HFFc6 (cell line): ENCODE data around the gene STK33. TPM values are rescaled to one million over a fixed set of nuclear protein-coding genes. Genes with fewer than 3 reads are reported as not detected.

Experiments
- DNase-seq: peaks from one replicate; pipeline ENCODE4 v3.0.0-alpha.2; 2018
- H3K27ac Mint-ChIP-seq: 2 replicates; pipeline ENCODE4 v1.8.0; 2020; ENCODE audit warnings: mild to moderate bottlenecking, mixed read lengths
- H3K27me3 Mint-ChIP-seq: 2 replicates; pipeline ENCODE4 v1.8.0; 2021; ENCODE audit warnings: mild to moderate bottlenecking, moderate library complexity, mixed read lengths; ENCODE audit not compliant: insufficient read depth
- H3K36me3 Mint-ChIP-seq: 2 replicates; pipeline ENCODE4 v1.8.0; 2021; ENCODE audit warnings: low read depth, mixed read lengths
- H3K4me1 Mint-ChIP-seq: 2 replicates; pipeline ENCODE4 v1.8.0; 2020; ENCODE audit warnings: low read depth, mixed read lengths
- H3K4me3 Mint-ChIP-seq: 2 replicates; pipeline ENCODE4 v1.8.0; 2020; ENCODE audit warnings: mild to moderate bottlenecking, moderate library complexity, mixed read lengths
- H3K9me3 Mint-ChIP-seq: 2 replicates; pipeline ENCODE4 v1.8.0; 2020; ENCODE audit warnings: mild to moderate bottlenecking, mixed read lengths
- CTCF ChIP-seq: fragments of 200-600 bp; sonication (generic); IDR thresholded peaks from 2 replicates; pipeline ENCODE4 v1.5.0; 2021; ENCODE audit warnings: antibody characterized with exemption, mild to moderate bottlenecking
- total RNA-seq, 6 experiments: library from RNA; stranded (reverse); fragmentation: NEBNext Ultra II Directional; extraction: Animal tissue kit (Norgen Biotek cat#: 25700); gene quantifications; 2 replicates in 1 of 6; 3 replicates in 5 of 6; pipeline ENCODE4 v1.2.3, GENCODE V29; 2021

STK33 gene
- total RNA-seq, 6 experiments from 2014 or later = 0.73 to 4.0 (median 3.8) TPM; not detected in 1

- no peaks in the 10 kb centered on the region for H3K36me3 Mint-ChIP-seq
- DNase-seq = no peak
- no peak overlapping the region for H3K4me3 Mint-ChIP-seq
- no peaks in the 10 kb centered on the region for H3K9me3 Mint-ChIP-seq
- H3K27me3 Mint-ChIP-seq = peaks cover 10% of the 10 kb centered on the region; the same call in 1 of the 2 replicates
- TF ChIP-seq CTCF = no peak
- H3K4me1 Mint-ChIP-seq = no peaks in the 10 kb centered on the region
- no peak overlapping the region for H3K27ac Mint-ChIP-seq
Observed at GRCh38 chr11:8531312-8531711, 62.7 kb downstream of the STK33 start.

GRCh38 chr11:8527939-8528338 lies 66.1 kb downstream of the STK33 start:
- Mint-ChIP-seq H3K4me1 (no peaks in the 10 kb centered on the region), H3K4me3 (no peak overlapping the region)

GRCh38 chr11:8523396-8523795 lies 70.6 kb downstream of the STK33 start:
- H3K4me1 Mint-ChIP-seq = no peaks in the 10 kb centered on the region
- H3K27ac Mint-ChIP-seq = no peak overlapping the region
- TF ChIP-seq CTCF = no peak
- 0 out of 2 replicates have a peak, but pooled peaks cover 5% of the 10 kb centered on the region for H3K36me3 Mint-ChIP-seq
- no peak overlapping the region for H3K4me3 Mint-ChIP-seq
- DNase-seq = no peak
- 0 out of 2 replicates have a peak, but pooled peaks cover 2% of the 10 kb centered on the region for H3K27me3 Mint-ChIP-seq
- H3K9me3 Mint-ChIP-seq = peaks cover 12% of the 10 kb centered on the region

More at GRCh38 chr11:8527939-8528338, 66.1 kb downstream of the STK33 start:
- DNase-seq = no peak
- Mint-ChIP-seq H3K36me3 (no peaks in the 10 kb centered on the region), H3K27me3 (peaks cover 8% of the 10 kb centered on the region; the same call in 1 of the 2 replicates), H3K9me3 (no peaks in the 10 kb centered on the region), H3K27ac (no peak overlapping the region)
- no peak for TF ChIP-seq CTCF

- no peaks in the 10 kb centered on the region for H3K27me3 Mint-ChIP-seq
- no peaks in the 10 kb centered on the region for H3K36me3 Mint-ChIP-seq
- no peak overlapping the region for H3K27ac Mint-ChIP-seq
- no peak overlapping the region for H3K4me3 Mint-ChIP-seq
- TF ChIP-seq CTCF = no peak
- no peaks in the 10 kb centered on the region for H3K9me3 Mint-ChIP-seq
- DNase-seq = no peak
- no peaks in the 10 kb centered on the region for H3K4me1 Mint-ChIP-seq
Observed at GRCh38 chr11:8512547-8512946, 81.5 kb downstream of the STK33 start.

GRCh38 chr11:8503910-8504364 lies 90.1 kb downstream of the STK33 start:
- Mint-ChIP-seq H3K27me3 (peaks cover 2% of the 10 kb centered on the region), H3K4me1 (no peaks in the 10 kb centered on the region), H3K4me3 (no peak overlapping the region), H3K36me3 (no peaks in the 10 kb centered on the region), H3K27ac (no peak overlapping the region), H3K9me3 (no peaks in the 10 kb centered on the region)
- no peak for TF ChIP-seq CTCF
- no peak for DNase-seq

GRCh38 chr11:8501836-8502235 lies 92.2 kb downstream of the STK33 start:
- Mint-ChIP-seq H3K4me3 (no peak overlapping the region), H3K4me1 (no peaks in the 10 kb centered on the region), H3K27me3 (peaks cover 3% of the 10 kb centered on the region), H3K36me3 (no peaks in the 10 kb centered on the region), H3K27ac (no peak overlapping the region), H3K9me3 (no peaks in the 10 kb centered on the region)
- no peak for DNase-seq
- TF ChIP-seq CTCF = no peak
